Measurements from ENCODE around the gene ERGIC2. TPM values are rescaled to one million over a fixed set of nuclear protein-coding genes. Genes with fewer than 3 reads are reported as not detected.

ERGIC2 gene
- total RNA-seq, 1 experiment from 2014 or later: 69.8 TPM

DNA sequence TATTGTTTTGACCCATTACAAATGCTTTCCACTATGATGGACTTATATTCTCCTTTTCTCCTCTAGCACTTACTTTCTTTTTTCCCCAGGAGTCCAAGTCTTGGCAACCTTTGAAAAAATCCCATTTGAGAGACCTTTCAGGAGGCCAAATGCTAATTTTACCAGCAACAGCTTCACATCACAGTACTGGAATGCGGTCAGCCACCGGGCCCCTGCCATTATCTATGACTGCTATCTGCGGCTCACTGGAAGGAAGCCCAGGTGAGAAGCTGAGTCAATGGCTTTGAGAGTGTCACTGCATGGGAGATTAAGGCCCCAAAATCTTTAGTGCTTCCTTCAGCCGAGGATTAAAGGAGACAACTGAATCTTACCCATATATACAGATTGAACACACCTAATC lies 64.2 kb downstream of the ERGIC2 start:
- H3K9me3 Mint-ChIP-seq: peaks cover 5 to 6% of the 10 kb centered on the region in 2 experiments; a peak in 2 of 5 replicates
- H4K91ac ChIP-seq (ENCODE audit: insufficient read length, low read depth, low read length): no peak overlapping the region
- H2BK15ac ChIP-seq (ENCODE audit: low read depth, low read length): no peak overlapping the region
- H3K9ac ChIP-seq (ENCODE audit: extremely low read depth, insufficient read length, low read length): no peak overlapping the region
- H3K23me2 ChIP-seq (ENCODE audit: insufficient read length, low read depth, low read length, poor library complexity, severe bottlenecking): no peaks in the 10 kb centered on the region
- TF ChIP-seq, protein P1, sequence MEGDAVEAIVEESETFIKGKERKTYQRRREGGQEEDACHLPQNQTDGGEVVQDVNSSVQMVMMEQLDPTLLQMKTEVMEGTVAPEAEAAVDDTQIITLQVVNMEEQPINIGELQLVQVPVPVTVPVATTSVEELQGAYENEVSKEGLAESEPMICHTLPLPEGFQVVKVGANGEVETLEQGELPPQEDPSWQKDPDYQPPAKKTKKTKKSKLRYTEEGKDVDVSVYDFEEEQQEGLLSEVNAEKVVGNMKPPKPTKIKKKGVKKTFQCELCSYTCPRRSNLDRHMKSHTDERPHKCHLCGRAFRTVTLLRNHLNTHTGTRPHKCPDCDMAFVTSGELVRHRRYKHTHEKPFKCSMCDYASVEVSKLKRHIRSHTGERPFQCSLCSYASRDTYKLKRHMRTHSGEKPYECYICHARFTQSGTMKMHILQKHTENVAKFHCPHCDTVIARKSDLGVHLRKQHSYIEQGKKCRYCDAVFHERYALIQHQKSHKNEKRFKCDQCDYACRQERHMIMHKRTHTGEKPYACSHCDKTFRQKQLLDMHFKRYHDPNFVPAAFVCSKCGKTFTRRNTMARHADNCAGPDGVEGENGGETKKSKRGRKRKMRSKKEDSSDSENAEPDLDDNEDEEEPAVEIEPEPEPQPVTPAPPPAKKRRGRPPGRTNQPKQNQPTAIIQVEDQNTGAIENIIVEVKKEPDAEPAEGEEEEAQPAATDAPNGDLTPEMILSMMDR (conservative IDR thresholded peaks at IDR 0.05): no peak
- no peaks in the 10 kb centered on the region for H3K79me1 ChIP-seq (ENCODE audit: insufficient read depth, low read depth, low read length, poor library complexity, severe bottlenecking)
- no peak overlapping the region for H3K27ac ChIP-seq (ENCODE audit: insufficient read length, low read depth, low read length)
- peak; percentile 69 for DNase-seq
- no peaks in the 10 kb centered on the region for H3K27me3 ChIP-seq (ENCODE audit: insufficient read depth, low read length)
- H3K18ac ChIP-seq (ENCODE audit: insufficient read length, low read depth, low read length): no peak overlapping the region
- H2BK120ac ChIP-seq (ENCODE audit: low read depth, low read length, poor library complexity, severe bottlenecking): no peak overlapping the region
- no CpG with 5 or more reads among the region's 4 CpGs for WGBS (ENCODE audit: extremely low coverage, insufficient read length, low lambda C conversion rate)
- no peak overlapping the region for H3K4ac ChIP-seq (ENCODE audit: low read depth, low read length)
- no peak overlapping the region for H2BK12ac ChIP-seq (ENCODE audit: insufficient read length, low read depth, low read length)
- H3K14ac ChIP-seq (ENCODE audit: insufficient read depth, low read length): no peak overlapping the region
- no peak overlapping the region for H4K5ac ChIP-seq (ENCODE audit: insufficient read length, low read depth, low read length)
- H3K27ac Mint-ChIP-seq: peak overlapping the region in 1 of 3 experiments; percentile 80; a peak in 2 of 7 replicates
- H3K56ac ChIP-seq (ENCODE audit: insufficient read length, low read depth, low read length): no peak overlapping the region
- no peak overlapping the region for H2AFZ ChIP-seq (ENCODE audit: low read length)
- H3K36me3 Mint-ChIP-seq (ENCODE audit: insufficient read depth in 1 of 3, low read depth in 3 of 3): peaks cover 5 to 13% (median 8%) of the 10 kb centered on the region in 3 experiments
- no peaks in the 10 kb centered on the region for H3K9me3 ChIP-seq (ENCODE audit: control insufficient read depth, low read depth, low read length)
- H4K20me1 ChIP-seq (ENCODE audit: control insufficient read depth, insufficient read depth, insufficient read length): no peaks in the 10 kb centered on the region
- H4K8ac ChIP-seq (replicated peaks; ENCODE audit: insufficient read length, low read depth, low read length): no peak overlapping the region
- H2AK5ac ChIP-seq (ENCODE audit: insufficient read length, low read length): no peak overlapping the region
- H2BK5ac ChIP-seq (ENCODE audit: insufficient read length, low read length): no peak overlapping the region
- H3K27me3 Mint-ChIP-seq (ENCODE audit: low read depth): no peaks in the 10 kb centered on the region
- no peak overlapping the region for H3K23ac ChIP-seq (ENCODE audit: insufficient read length, low read depth, low read length)
- H3K4me1 Mint-ChIP-seq: peaks cover 9 to 14% of the 10 kb centered on the region in 2 experiments
- no peak overlapping the region for H3K4me2 ChIP-seq (ENCODE audit: insufficient read depth, insufficient read length, low read length)
- peaks cover 4% of the 10 kb centered on the region; the same call in 1 of the 2 replicates for H3K4me1 ChIP-seq (ENCODE audit: insufficient read depth, low read length)
- no peak overlapping the region for H3T11ph ChIP-seq (ENCODE audit: low read length)
- H2BK20ac ChIP-seq (ENCODE audit: low read depth, low read length, poor library complexity, severe bottlenecking): no peak overlapping the region
- no peaks in the 10 kb centered on the region for H3K79me2 ChIP-seq (ENCODE audit: insufficient read depth, low read length)
- H3K4me3 Mint-ChIP-seq: no peak overlapping the region
